PC-3 (cell line): ENCODE measurements around the gene SEPTIN12.

Experiments
- CTCF ChIP-seq: fragments of 300-600 bp; sonication (generic); conservative IDR thresholded peaks from 2 replicates; pipeline ENCODE4 v1.5.1; 2017; ENCODE audit warnings: antibody characterized with exemption, low read depth, mild to moderate bottlenecking, low read length
- EZH2 ChIP-seq: fragments of 300-600 bp; sonication (generic); IDR thresholded peaks from one replicate; pipeline ENCODE4 v1.6.1; 2017; ENCODE audit warnings: antibody characterized with exemption, mild to moderate bottlenecking, low read length; ENCODE audit not compliant: unreplicated experiment

GRCh38 chr16:4778050-4778392, 10.1 kb downstream of the SEPTIN12 start:
- TF ChIP-seq CTCF: no peak
- no peak for TF ChIP-seq EZH2
